Mucosa of stomach (tissue), 1 donor: ENCODE results near the gene TMEM218.

Experiments used
- H3K27me3 ChIP-seq: one replicate; pipeline ENCODE4 v1.7.0; 2013; ENCODE audit warnings: mild to moderate bottlenecking, low read length; ENCODE audit not compliant: control insufficient read depth, insufficient read depth
- H3K36me3 ChIP-seq: one replicate; pipeline ENCODE4 v1.7.0; 2013; ENCODE audit warnings: low read length; ENCODE audit not compliant: control insufficient read depth, insufficient read depth
- H3K4me1 ChIP-seq: one replicate; pipeline ENCODE4 v1.7.0; 2013; ENCODE audit warnings: mild to moderate bottlenecking, low read length; ENCODE audit not compliant: control insufficient read depth, insufficient read depth
- H3K4me3 ChIP-seq: one replicate; pipeline ENCODE4 v1.7.0; 2013; ENCODE audit warnings: low read length
- H3K9ac ChIP-seq: one replicate; pipeline ENCODE4 v1.7.0; 2013; ENCODE audit warnings: mild to moderate bottlenecking, low read length, moderate library complexity
- H3K9me3 ChIP-seq: one replicate; pipeline ENCODE4 v1.7.0; 2013; ENCODE audit warnings: mild to moderate bottlenecking, low read length, moderate library complexity; ENCODE audit not compliant: control insufficient read depth
- donor health status: Pancreatic carcinoma.

The TMEM218 gene

GRCh38 chr11:125071435-125071834 is 40.0 kb downstream of the TMEM218 start:
- no peak overlapping the region for H3K4me3 ChIP-seq
- no peak overlapping the region for H3K9ac ChIP-seq
- H3K9me3 ChIP-seq, result no peaks in the 10 kb centered on the region
- H3K36me3 ChIP-seq, result no peaks in the 10 kb centered on the region
- no peaks in the 10 kb centered on the region for H3K27me3 ChIP-seq
- peaks cover 37% of the 10 kb centered on the region for H3K4me1 ChIP-seq

- no peaks in the 10 kb centered on the region for H3K36me3 ChIP-seq
- H3K27me3 ChIP-seq, result no peaks in the 10 kb centered on the region
- no peak overlapping the region for H3K4me3 ChIP-seq
- H3K9me3 ChIP-seq, result no peaks in the 10 kb centered on the region
- peaks cover 37% of the 10 kb centered on the region for H3K4me1 ChIP-seq
- H3K9ac ChIP-seq, result no peak overlapping the region
Measured at GRCh38 chr11:125070699-125071254, 40.6 kb downstream of the TMEM218 start.

DNA sequence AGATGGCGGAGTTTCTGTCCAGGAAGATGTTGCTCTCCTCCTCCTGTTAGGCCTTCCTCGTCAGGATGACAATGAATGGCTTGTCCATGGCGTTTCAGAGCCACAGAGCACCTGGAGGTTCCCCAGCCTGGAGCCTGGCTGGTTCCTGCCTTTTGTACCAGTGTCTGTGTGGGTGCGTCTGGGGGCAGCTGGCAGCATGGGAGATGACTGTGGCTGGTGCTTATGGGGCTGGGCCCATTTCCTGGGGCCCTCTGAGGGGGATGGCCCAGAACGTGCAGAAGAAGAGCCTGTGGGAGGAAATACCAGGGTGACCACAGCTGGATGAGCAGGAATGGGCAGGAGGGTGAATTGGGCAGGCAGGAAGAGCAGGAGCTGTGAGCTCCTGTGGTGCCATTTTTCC is 41.6 kb downstream of the TMEM218 start:
- Histone ChIP-seq H3K4me1 (peaks cover 37% of the 10 kb centered on the region), H3K9me3 (no peaks in the 10 kb centered on the region), H3K36me3 (no peaks in the 10 kb centered on the region), H3K4me3 (no peak overlapping the region), H3K9ac (no peak overlapping the region), H3K27me3 (peaks cover 6% of the 10 kb centered on the region)

GRCh38 chr11:125069008-125069407 is 42.4 kb downstream of the TMEM218 start:
- H3K36me3 ChIP-seq, result no peaks in the 10 kb centered on the region
- H3K27me3 ChIP-seq, result peaks cover 12% of the 10 kb centered on the region
- peaks cover 37% of the 10 kb centered on the region for H3K4me1 ChIP-seq
- H3K9ac ChIP-seq, result no peak overlapping the region
- no peak overlapping the region for H3K4me3 ChIP-seq
- no peaks in the 10 kb centered on the region for H3K9me3 ChIP-seq

GRCh38 chr11:125068368-125068767 is 43.1 kb downstream of the TMEM218 start:
- peaks cover 18% of the 10 kb centered on the region for H3K27me3 ChIP-seq
- H3K4me1 ChIP-seq, result peaks cover 41% of the 10 kb centered on the region
- H3K9ac ChIP-seq, result no peak overlapping the region
- H3K4me3 ChIP-seq, result no peak overlapping the region
- no peaks in the 10 kb centered on the region for H3K36me3 ChIP-seq
- H3K9me3 ChIP-seq, result no peaks in the 10 kb centered on the region

DNA sequence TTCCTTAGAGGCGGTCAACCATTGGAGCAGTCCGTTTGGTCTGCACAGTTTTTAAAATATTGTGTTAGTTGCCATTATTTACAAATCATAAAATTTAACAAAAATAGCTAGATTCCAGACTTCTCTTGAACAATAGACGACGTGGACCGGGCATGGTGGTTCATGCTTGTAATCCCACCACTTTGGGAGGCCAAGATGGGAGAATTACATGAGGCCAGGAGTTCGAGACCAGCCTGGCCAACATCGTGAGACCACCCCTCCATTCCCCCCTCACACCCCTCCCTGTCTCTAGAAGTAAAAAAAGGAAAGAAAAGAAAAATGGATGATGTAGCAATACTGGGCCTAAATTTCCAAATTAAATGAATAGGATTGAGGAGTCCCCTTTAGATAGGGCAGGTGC is 47.4 kb downstream of the TMEM218 start:
- H3K9ac ChIP-seq, result no peak overlapping the region
- H3K9me3 ChIP-seq, result no peaks in the 10 kb centered on the region
- no peak overlapping the region for H3K4me3 ChIP-seq
- peaks cover 18% of the 10 kb centered on the region for H3K27me3 ChIP-seq
- peaks cover 9% of the 10 kb centered on the region for H3K4me1 ChIP-seq
- H3K36me3 ChIP-seq, result no peaks in the 10 kb centered on the region

DNA sequence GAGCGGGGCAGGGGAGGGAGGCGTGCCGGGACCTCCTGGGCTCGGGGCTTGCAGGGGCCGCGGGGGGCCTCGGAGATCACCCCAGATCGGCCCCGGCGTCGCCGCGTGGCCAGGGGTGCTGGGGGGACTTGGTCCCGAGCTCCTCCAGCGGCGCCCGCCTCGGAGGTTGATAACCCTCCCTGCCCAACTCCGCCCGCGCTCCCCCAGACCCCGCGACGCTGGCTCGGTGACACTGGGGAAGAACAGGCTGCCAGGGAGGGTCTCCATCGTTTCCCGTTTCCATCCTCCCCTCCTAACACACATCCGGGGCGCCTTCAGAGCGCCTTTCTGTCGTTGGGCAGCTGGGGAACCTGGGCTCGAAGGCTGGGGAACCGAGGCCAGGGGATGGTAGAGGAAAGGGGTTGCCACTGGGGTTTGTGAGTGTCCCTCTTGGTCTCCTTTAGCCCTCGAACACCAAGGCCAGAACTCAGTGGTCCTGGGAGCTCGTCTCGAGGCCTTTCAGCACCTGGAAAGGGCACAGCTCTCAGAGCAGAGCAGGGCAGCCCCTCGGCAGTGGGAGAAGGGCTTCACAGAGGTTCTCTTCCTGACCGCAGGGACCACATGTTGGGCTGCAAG is 47.9 kb downstream of the TMEM218 start:
- Histone ChIP-seq H3K27me3 (peaks cover 18% of the 10 kb centered on the region), H3K4me3 (peak overlapping the region; percentile 47), H3K36me3 (no peaks in the 10 kb centered on the region), H3K4me1 (peaks cover 4% of the 10 kb centered on the region), H3K9me3 (no peaks in the 10 kb centered on the region), H3K9ac (peak overlapping the region; percentile 55)

DNA sequence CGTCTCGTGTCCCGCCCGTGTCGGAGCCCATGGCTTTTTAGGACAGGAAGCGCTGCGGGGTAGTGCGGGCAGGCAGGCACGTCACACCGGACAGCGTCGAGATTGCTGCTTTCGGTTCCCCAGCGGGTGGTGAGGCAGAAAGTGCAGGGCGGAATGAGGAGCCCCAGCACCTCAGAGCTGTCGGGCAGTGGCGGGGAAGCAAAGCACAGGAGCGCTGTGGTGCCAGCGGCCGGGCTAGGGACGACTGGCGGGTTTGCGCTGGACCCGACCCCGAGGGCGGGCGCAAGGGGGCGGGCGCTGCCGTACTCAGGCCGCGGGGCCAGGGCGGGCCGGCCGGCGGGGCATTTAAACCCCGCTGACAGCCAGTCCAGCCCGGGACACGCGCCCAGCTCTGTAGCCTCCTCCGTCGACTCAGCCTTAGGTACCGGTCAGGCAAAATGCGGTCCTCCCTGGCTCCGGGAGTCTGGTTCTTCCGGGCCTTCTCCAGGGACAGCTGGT is 48.4 kb downstream of the TMEM218 start, which contains the start of gene SLC37A2:
Gene SLC37A2 (plus strand): TSS at position 375 of the 498 bp plus-strand sequence. CDS start 63 bp downstream, at position 438.
- Histone ChIP-seq H3K9ac (peak within 1 kb of the TSS; percentile 55), H3K27me3 (peaks cover 18% of the 10 kb centered on the region), H3K4me1 (peaks cover 4% of the 10 kb centered on the region), H3K9me3 (no peaks in the 10 kb centered on the region), H3K36me3 (no peaks in the 10 kb centered on the region), H3K4me3 (peak within 1 kb of the TSS; percentile 47)

DNA sequence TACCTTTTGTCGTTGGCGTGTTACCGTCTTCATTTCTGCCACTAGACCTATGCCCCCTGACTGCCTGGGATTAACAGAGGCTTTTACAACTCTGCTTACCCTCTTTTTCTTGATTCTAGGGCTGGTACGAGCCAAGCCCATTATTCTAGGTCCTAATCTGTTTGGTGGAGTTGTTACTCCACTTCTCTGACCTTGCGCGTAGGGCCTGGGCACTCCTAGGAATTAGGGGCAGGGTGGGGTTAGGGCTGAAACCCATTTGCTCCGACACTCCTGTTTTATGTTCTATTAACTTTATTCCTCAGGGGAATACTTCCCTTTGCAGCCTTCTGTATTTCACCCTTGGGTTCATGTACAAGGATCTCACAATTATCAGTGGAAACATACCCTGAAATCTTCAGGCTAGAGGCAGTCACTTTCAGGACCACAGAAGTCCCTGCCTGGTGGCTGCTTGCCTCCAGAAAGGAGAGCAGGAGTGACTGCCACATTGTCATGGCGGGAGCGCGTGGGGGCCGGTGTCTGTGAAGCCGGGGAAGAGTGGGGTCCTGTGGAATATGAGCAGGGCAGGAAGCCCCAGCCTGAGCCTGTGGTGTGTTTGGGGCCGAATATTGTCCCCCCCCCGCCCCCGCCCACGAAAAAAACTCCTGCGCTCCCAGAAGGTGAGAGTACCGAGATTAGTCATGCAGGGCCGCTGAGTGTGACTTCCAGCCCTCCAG is 49.1 kb downstream of the TMEM218 start:
- Histone ChIP-seq H3K9ac (peak overlapping the region; percentile 55), H3K4me1 (peaks cover 4% of the 10 kb centered on the region), H3K36me3 (no peaks in the 10 kb centered on the region), H3K4me3 (peak overlapping the region; percentile 47), H3K9me3 (no peaks in the 10 kb centered on the region), H3K27me3 (peaks cover 18% of the 10 kb centered on the region)

GRCh38 chr11:125061281-125061680 is 50.1 kb downstream of the TMEM218 start:
- H3K27me3 ChIP-seq, result peaks cover 18% of the 10 kb centered on the region
- no peaks in the 10 kb centered on the region for H3K36me3 ChIP-seq
- no peak overlapping the region for H3K9ac ChIP-seq
- no peak overlapping the region for H3K4me3 ChIP-seq
- peaks cover 4% of the 10 kb centered on the region for H3K4me1 ChIP-seq
- no peaks in the 10 kb centered on the region for H3K9me3 ChIP-seq

GRCh38 chr11:125057693-125058016 is 53.8 kb downstream of the TMEM218 start:
- Histone ChIP-seq H3K36me3 (no peaks in the 10 kb centered on the region), H3K9me3 (no peaks in the 10 kb centered on the region), H3K9ac (no peak overlapping the region), H3K27me3 (no peaks in the 10 kb centered on the region), H3K4me1 (no peaks in the 10 kb centered on the region), H3K4me3 (no peak overlapping the region)

GRCh38 chr11:125056931-125057692 is 54.3 kb downstream of the TMEM218 start:
- no peaks in the 10 kb centered on the region for H3K9me3 ChIP-seq
- H3K4me1 ChIP-seq, result no peaks in the 10 kb centered on the region
- no peaks in the 10 kb centered on the region for H3K27me3 ChIP-seq
- H3K4me3 ChIP-seq, result no peak overlapping the region
- no peak overlapping the region for H3K9ac ChIP-seq
- no peaks in the 10 kb centered on the region for H3K36me3 ChIP-seq
